H4 (cell line): Measurements from ENCODE around the gene SLC6A9. TPM values are rescaled to one million over a fixed set of nuclear protein-coding genes. Genes with fewer than 3 reads are reported as not detected.

Experiments
- DNase-seq: peaks from one replicate; pipeline ENCODE4 v3.0.0-alpha.2; 2015; ENCODE audit warnings: low spot score
- total RNA-seq: library from RNA; depleted of rRNA; stranded (reverse); fragments of >200 nt; shearing (Covaris generic); gene quantifications from 2 replicates; pipeline ENCODE4 v1.2.3, GENCODE V29; 2014

Gene SLC6A9
- total RNA-seq, 1 experiment from 2014 or later, result 10.0 TPM

DNA sequence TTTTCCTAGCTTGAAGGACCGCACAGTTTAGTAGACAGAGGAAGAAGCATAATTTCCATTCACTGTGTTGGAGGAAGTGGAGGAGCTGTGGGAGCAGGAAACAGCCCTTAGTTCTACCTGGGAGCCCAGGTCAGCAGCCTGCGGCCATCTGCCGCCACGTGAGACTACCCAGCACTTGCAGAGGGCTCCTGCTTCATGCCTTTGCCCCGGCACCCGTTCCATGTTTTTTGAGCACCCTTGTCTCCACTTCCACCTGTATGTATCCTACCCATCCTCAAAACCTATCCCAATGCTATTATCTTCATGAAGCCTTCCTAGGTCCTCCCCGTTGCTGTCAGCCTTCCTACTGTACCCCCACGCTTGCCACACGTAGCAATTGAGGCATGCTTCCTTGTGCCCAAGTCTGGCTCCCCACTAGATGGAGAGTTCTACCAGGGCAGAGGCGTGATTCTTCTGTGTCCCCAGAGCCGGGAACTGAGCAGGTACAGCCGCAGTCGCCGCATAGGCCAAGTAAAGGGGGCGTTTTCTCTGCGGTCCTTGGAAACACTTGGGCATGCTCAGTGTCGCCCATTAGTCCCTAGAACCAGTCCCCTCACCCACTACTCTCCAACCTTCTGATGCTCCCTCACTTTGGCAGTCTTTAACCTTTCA is 1.9 kb downstream of the SLC6A9 start:
- DNase-seq, result peak; percentile 34

DNA sequence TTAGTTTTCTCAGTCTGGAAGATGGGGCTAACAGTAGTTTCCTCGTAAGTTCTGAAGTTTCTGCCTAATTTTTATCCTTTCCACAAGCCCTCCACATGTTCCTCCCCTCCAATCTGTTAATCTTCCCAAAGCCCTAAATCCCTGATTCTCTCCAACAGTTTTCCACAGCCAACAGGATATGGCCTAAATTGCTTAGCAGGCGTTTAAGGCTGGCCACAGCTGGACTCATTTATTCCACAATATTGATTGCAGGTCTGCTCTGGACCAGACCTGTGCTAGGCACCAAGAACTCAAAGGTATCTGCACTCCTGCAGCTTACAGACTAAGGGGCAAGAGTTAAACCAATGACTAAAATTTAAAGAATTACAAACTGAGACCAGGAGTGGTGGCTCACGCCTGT is 3.9 kb downstream of the SLC6A9 start:
- no peak for DNase-seq

- DNase-seq, result no peak
Observed at GRCh38 chr1:44025816-44026215, 5.4 kb downstream of the SLC6A9 start.

DNA sequence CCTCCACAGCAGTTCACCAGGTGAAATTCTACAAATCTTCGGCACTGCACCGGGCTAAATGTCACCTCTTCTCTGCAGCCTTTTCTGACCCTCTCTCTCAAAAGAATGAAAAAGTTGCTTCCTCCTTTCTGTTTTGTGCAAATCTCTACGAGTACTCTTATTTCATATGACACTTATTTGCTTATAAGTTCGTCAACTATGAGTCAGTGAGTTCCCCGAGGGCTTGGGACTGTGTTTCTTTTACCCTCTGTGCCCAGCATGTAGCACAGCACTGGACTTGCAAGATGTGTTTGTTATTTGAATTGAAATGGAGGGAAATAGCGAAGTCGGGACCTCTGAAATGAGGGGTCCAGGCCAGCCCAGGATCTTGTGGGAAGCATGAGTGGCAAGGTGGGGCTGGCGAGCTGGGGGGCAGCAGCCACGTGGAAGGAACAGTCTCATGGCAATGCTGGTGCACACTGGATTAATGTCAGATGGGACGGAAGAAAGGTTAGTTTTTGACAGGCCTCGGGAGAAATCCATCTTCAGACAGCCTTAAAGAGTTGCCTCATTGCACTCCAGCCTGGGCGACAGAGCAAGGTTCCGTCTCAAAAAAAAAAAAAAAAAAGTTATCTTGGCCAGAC is 6.2 kb downstream of the SLC6A9 start:
- DNase-seq, result no peak

- no peak for DNase-seq
Observed at GRCh38 chr1:44024031-44024902, 7.0 kb downstream of the SLC6A9 start.

GRCh38 chr1:44021581-44022321 is 9.5 kb downstream of the SLC6A9 start:
- DNase-seq, result no peak

- no peak for DNase-seq
Observed at GRCh38 chr1:44021156-44021555, 10.1 kb downstream of the SLC6A9 start.

GRCh38 chr1:44020464-44020863 is 10.8 kb downstream of the SLC6A9 start:
- DNase-seq, result no peak

DNA sequence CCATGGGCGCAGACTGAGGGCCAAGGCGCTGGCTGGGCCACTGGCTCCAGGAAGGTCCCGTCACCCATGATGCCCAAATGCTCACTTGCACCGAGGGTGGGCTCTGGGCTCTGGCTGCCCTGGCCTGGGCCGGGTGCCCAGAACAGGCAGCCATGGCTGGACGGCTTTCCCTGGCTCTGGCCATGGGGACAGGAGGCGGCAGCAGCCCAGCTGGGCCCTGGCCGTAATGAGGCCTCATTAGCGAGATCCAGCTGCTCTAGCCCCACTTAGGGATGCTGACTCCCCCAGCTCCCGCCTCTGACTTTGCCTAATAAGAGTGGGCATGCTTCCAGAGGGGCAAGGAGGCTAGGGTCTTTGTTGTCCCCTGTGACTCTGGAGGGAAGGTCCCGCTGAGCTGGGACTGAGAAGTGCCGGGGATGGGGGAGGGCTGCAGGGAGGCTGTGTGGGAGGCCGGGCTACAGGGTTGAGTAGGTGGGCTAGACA is 11.8 kb downstream of the SLC6A9 start:
- no peak for DNase-seq

DNA sequence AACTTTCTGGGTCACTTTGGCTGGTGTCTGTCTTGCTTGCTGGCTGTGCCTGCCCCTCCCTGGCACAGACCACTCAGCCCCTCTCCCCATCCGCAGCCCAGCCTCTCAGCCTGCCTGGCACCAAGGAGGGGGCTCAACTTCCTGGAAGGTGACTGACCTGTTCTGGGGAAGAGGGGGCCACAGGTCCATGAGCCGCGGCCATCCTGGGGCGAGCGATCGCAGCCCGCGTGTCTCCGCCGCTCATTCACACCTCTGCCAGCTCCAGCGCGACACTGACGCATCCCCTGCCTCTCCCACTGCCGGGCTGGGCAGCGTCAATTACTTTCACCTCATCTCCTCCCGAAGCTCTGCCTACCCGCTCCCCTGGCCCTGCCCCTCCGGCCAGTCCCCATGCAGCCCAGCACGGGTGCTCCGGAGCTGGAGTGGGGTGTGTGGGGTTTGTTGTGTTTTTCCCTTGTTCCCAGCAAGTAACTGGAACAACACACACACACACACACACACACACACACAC is 14.3 kb downstream of the SLC6A9 start:
- no peak for DNase-seq

DNA sequence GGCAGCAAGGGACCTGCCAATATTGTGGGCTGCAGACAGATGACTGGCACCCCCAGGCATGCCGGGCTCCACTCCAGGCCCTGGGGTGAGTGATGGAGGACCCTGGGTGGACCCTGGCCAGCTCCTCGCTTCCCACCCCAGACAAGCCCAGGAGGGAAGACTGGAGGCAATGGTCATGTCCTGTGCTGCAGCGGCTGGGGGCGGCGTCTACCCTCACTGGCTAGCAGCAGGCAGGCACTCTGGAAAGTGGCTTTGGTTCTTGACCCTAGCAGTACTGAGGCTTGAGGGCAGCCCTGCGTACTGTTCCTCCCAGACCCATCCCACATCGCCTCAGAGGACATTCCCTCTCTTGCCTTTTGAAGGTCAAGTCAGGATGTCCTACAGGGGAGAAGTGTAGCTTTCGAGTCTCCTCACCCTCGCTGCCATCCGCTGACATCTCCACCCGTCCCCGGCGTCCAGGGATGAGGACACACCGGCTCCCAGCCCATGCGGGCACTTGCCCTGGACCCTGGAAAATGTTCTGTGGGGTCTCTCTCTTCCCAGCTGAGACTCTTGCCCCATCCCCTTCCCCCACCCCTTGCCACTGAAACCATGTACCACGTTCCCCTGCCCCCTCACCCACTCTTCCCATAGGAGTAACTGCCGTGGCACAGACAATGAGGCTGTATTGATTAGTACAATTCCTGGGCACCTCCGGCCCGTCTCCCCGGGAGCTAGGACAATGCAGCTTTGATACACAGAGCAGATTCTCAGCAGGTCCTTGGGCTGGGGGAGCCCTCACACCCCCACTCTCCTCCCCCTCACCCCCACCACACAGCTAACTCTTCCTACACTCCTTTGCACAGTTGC is 15.0 kb downstream of the SLC6A9 start:
- DNase-seq, result no peak

GRCh38 chr1:44015206-44015605 is 16.1 kb downstream of the SLC6A9 start:
- no peak for DNase-seq

GRCh38 chr1:44014365-44015104 is 16.7 kb downstream of the SLC6A9 start:
- no peak for DNase-seq

GRCh38 chr1:44013949-44014348 is 17.3 kb downstream of the SLC6A9 start:
- DNase-seq, result no peak

- no peak for DNase-seq
Observed at GRCh38 chr1:44012941-44013609, 18.2 kb downstream of the SLC6A9 start.

- DNase-seq, result no peak
Observed at GRCh38 chr1:44012404-44012803, 18.9 kb downstream of the SLC6A9 start.

DNA sequence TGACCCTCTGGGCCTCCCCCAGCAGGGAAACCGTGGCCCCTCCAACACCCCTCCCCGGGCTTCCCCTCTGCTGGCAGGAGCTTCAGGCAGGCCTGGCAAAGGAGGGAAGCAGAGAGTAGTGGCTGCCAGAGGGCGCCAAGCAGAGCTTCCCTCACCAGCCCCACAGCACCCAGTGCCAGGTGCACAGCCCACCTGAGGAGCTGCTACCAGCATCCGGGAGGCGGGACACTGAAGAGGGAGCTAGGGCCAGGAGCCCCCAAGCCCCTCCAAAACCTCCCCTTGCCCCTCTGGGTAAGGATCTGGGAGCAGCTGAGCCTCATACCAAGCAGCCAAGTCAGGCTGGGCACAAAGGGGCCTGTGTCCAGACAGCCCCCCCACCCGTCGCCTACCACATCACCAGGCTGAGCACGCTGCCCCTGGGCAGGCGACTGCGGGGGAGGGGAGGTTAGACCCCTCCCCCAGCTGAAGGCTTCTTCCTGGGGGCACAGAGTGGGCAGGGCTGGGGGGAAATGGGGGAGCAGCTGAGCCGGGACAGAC is 20.3 kb downstream of the SLC6A9 start:
- DNase-seq, result no peak

- DNase-seq, result no peak
Observed at GRCh38 chr1:44008259-44008658, 23.0 kb downstream of the SLC6A9 start.

GRCh38 chr1:44002606-44003157 is 28.6 kb downstream of the SLC6A9 start:
- no peak for DNase-seq
